ENCODE data around the gene TM9SF2.

GRCh38 chr13:99565478-99566124, 64.3 kb downstream of the TM9SF2 start:
- TF ChIP-seq CTCF (IDR thresholded peaks at IDR 0.05; ENCODE audit: low read length) (no peak), EZH2 (IDR thresholded peaks at IDR 0.05; ENCODE audit: borderline replicate concordance, low read length) (no peak)

All from OCI-LY1 (cell line).